Testis (tissue), 3 donors: ENCODE measurements around the gene PEX11B. TPM values are rescaled to one million over a fixed set of nuclear protein-coding genes. Genes with fewer than 3 reads are reported as not detected.

Source experiments
- DNase-seq: peaks from one replicate; pipeline ENCODE4 v3.0.0-alpha.2; 2019
- H3K27ac ChIP-seq, 2 donors: fragments of 200-600 bp; sonication (generic); one replicate each; pipeline ENCODE4 v1.5.1; 2019
- H3K27me3 ChIP-seq: fragments of 200-600 bp; sonication (generic); one replicate; pipeline ENCODE4 v1.5.1; 2019
- H3K36me3 ChIP-seq: fragments of 200-600 bp; sonication (generic); one replicate; pipeline ENCODE4 v1.5.1; 2017; ENCODE audit warnings: low read depth; ENCODE audit errors: missing control alignments
- H3K4me1 ChIP-seq: fragments of 200-600 bp; sonication (generic); one replicate; pipeline ENCODE4 v1.5.1; 2019
- H3K4me3 ChIP-seq, 2 donors: fragments of 200-600 bp; sonication (generic); one replicate each; pipeline ENCODE4 v1.5.1; 2017 to 2019
- H3K9me3 ChIP-seq: fragments of 200-600 bp; sonication (generic); one replicate; pipeline ENCODE4 v1.5.1; 2017
- CTCF ChIP-seq, 3 experiments: fragments of 450-650 bp in 2 of 3; fragments of 200-600 bp in 1 of 3; sonication (generic) in 1 of 3; IDR thresholded peaks; one replicate each; pipeline ENCODE4 v1.5.1; 2016 to 2019; ENCODE audit warnings: antibody characterized with exemption in 3 of 3, mild to moderate bottlenecking in 2 of 3, moderate library complexity in 1 of 3
- POLR2A ChIP-seq: fragments of 450-650 bp; IDR thresholded peaks from one replicate; pipeline ENCODE4 v1.6.1; 2017; ENCODE audit warnings: antibody characterized with exemption, mild to moderate bottlenecking, moderate library complexity
- WGBS, 2 donors: methylation state at CpG; one replicate each; pipeline ENCODE4 v1.1.5; 2018; 5-methylcytosine and 5-hydroxymethylcytosine counted together
- intact Hi-C: fragments of 100-400 bp; cut with DNase I; formaldehyde crosslinking; loops from one replicate; pipeline ENCODE4 v1.15.1; 2023; ENCODE audit warnings: low total_unique reads
- polyA plus RNA-seq: library from polyadenylated mRNA; stranded (reverse); fragments of 350-450 nt; fragmentation: Illumina TruSeq; extraction: RNeasy Lipid Tissue Mini Kit (QIAGEN cat#74804); gene quantifications from one replicate; pipeline ENCODE4 v1.2.3, GENCODE V29; 2014; ENCODE audit warnings: low read depth, low replicate concordance; ENCODE audit not compliant: insufficient read depth
- total RNA-seq, 2 donors: library from RNA; depleted of rRNA; stranded (reverse); fragments of >200 nt; gene quantifications; one replicate each; pipeline ENCODE4 v1.2.3, GENCODE V29; 2016

PEX11B gene
- total and polyA plus RNA-seq, 3 donors from 2014 or later: 42.1 to 54.8 (median 42.7) TPM

DNA sequence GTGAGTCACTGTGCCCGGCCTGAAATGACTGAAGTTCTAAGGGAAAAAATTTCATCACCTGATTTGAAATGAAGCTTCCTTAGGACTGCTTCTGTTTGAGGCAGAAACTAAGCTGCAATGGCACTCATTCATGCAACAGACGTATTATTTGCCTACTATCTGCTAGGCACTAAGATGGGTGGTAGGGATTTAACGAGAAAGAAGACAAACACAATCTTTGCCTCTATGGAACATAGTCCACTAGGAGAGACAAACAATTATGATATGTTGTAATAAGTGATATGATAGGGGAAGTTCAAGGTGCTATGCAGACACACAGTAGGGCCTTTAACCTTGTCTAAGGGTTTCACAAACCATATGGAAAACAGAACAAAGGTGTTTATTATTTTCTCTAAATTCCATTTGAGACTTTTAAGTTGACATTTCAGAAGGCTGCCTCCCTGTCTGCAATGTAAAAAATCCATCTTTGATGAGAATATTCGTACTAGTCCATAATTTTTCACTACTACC, 28.0 kb upstream of the PEX11B start:
- 90 to 93% methylated on average over 4 of the region's 4 CpGs for WGBS, 2 donors
- Histone ChIP-seq H3K27me3 (no peaks in the 10 kb centered on the region), H3K27ac (no peak overlapping the region), H3K4me3 (no peak overlapping the region), H3K9me3 (no peaks in the 10 kb centered on the region), H3K36me3 (no peaks in the 10 kb centered on the region), H3K4me1 (no peaks in the 10 kb centered on the region)
- DNase-seq: no peak
- no peak for TF ChIP-seq CTCF (IDR thresholded peaks at IDR 0.05)
- TF ChIP-seq POLR2A: no peak
- intact Hi-C loops: no loop called here

- 91 to 97% methylated on average over 3 of the region's 3 CpGs for WGBS, 2 donors
- TF ChIP-seq POLR2A (no peak), CTCF (IDR thresholded peaks at IDR 0.05) (no peak)
- Histone ChIP-seq H3K9me3 (no peaks in the 10 kb centered on the region), H3K36me3 (no peaks in the 10 kb centered on the region), H3K27me3 (no peaks in the 10 kb centered on the region), H3K4me1 (no peaks in the 10 kb centered on the region), H3K27ac (no peak overlapping the region), H3K4me3 (no peak overlapping the region)
- DNase-seq: no peak
- intact Hi-C loops: no loop called here
Measured at GRCh38 chr1:145944532-145944931, 26.0 kb upstream of the PEX11B start.

- Histone ChIP-seq H3K27ac (no peak overlapping the region), H3K9me3 (no peaks in the 10 kb centered on the region), H3K4me3 (no peak overlapping the region), H3K4me1 (no peaks in the 10 kb centered on the region), H3K27me3 (no peaks in the 10 kb centered on the region), H3K36me3 (no peaks in the 10 kb centered on the region)
- WGBS, 2 donors: 78 to 82% methylated on average over 6 of the region's 6 CpGs
- intact Hi-C loops: no loop called here
- no peak for DNase-seq
- TF ChIP-seq POLR2A (no peak), CTCF (IDR thresholded peaks at IDR 0.05) (no peak)
Measured at GRCh38 chr1:145942871-145943270, 24.4 kb upstream of the PEX11B start.

DNA sequence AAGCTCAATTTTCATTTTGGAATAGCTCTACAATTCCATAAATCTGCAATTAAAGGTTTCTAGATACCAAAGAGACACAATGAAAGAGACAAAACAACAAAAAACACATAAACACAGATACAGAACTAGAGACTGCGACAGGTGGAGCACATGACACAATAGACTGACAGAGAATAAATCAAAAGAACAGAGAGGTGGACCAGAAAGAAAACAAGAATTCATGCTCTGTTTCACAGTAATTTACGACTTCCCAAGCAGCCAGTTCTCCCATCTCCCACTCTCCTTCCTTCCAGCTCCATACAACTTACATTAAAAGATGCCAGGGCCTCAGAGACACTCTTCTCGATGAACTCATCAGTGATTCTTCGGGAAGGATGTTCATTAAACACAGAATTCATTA, 23.9 kb upstream of the PEX11B start:
- Histone ChIP-seq H3K27me3 (no peaks in the 10 kb centered on the region), H3K4me3 (no peak overlapping the region), H3K4me1 (no peaks in the 10 kb centered on the region), H3K9me3 (no peaks in the 10 kb centered on the region), H3K36me3 (no peaks in the 10 kb centered on the region), H3K27ac (no peak overlapping the region)
- TF ChIP-seq POLR2A (no peak), CTCF (IDR thresholded peaks at IDR 0.05) (no peak)
- 69 to 71% methylated on average over 4 of the region's 4 CpGs for WGBS, 2 donors
- no peak for DNase-seq
- intact Hi-C loops: no loop called here

GRCh38 chr1:145937436-145937835, 18.9 kb upstream of the PEX11B start:
- intact Hi-C loops: no loop called here
- Histone ChIP-seq H3K27ac (no peak overlapping the region), H3K36me3 (no peaks in the 10 kb centered on the region), H3K9me3 (no peaks in the 10 kb centered on the region), H3K4me3 (no peak overlapping the region), H3K27me3 (no peaks in the 10 kb centered on the region), H3K4me1 (no peaks in the 10 kb centered on the region)
- WGBS, 2 donors: 83 to 100% methylated on average over 1 of the region's 1 CpG
- no peak for DNase-seq
- no peak for TF ChIP-seq POLR2A
- TF ChIP-seq CTCF (IDR thresholded peaks at IDR 0.05): no peak
